ENCODE data around the gene KCNJ15.

KCNJ15 gene

GRCh38 chr21:38256599-38257302, at the start of gene KCNJ15:
Gene KCNJ15 (plus strand): TSS chr21:38256991. CDS start chr21:38299262, 42,271 bp downstream.
- TF ChIP-seq ZNF565 (CRISPR knock-in tag; conservative IDR thresholded peaks at IDR 0.05; ENCODE audit: low read depth) (no peak), POU6F1 (CRISPR knock-in tag; IDR thresholded peaks at IDR 0.05; ENCODE audit: borderline replicate concordance, low read depth) (no peak), OSR1 (CRISPR knock-in tag; IDR thresholded peaks at IDR 0.05) (no peak), PATZ1 (CRISPR knock-in tag; IDR thresholded peaks at IDR 0.05; ENCODE audit: borderline replicate concordance) (no peak), ZC3H10 (CRISPR knock-in tag; IDR thresholded peaks at IDR 0.05) (no peak), CSDC2 (CRISPR knock-in tag; IDR thresholded peaks at IDR 0.05) (no peak), TCF4 (CRISPR knock-in tag; IDR thresholded peaks at IDR 0.05; ENCODE audit: borderline replicate concordance) (no peak), ZNF8 (CRISPR knock-in tag; IDR thresholded peaks at IDR 0.05) (no peak), BACH2 (CRISPR knock-in tag; IDR thresholded peaks at IDR 0.05; ENCODE audit: borderline replicate concordance) (no peak)
- ATAC-seq: no peak

- TF ChIP-seq RARB (CRISPR knock-in tag; IDR thresholded peaks at IDR 0.05) (no peak), ZFP3 (CRISPR knock-in tag; IDR thresholded peaks at IDR 0.05) (no peak)
- ATAC-seq: no peak
Observed at GRCh38 chr21:38208118-38208517, 48.7 kb upstream of the KCNJ15 start.

GRCh38 chr21:38211321-38211720, 45.5 kb upstream of the KCNJ15 start:
- TF ChIP-seq ESRRG (CRISPR knock-in tag; IDR thresholded peaks at IDR 0.05) (no peak), POU6F1 (CRISPR knock-in tag; IDR thresholded peaks at IDR 0.05; ENCODE audit: borderline replicate concordance, low read depth) (no peak), ZNF8 (CRISPR knock-in tag; IDR thresholded peaks at IDR 0.05) (no peak), TCF4 (CRISPR knock-in tag; IDR thresholded peaks at IDR 0.05; ENCODE audit: borderline replicate concordance) (no peak), SNAI2 (CRISPR knock-in tag; IDR thresholded peaks at IDR 0.05) (no peak), ZFP30 (CRISPR knock-in tag; IDR thresholded peaks at IDR 0.05) (no peak), CREB5 (CRISPR knock-in tag; IDR thresholded peaks at IDR 0.05; ENCODE audit: low read depth) (no peak), TSHZ2 (CRISPR knock-in tag; IDR thresholded peaks at IDR 0.05) (no peak), ARNTL (CRISPR knock-in tag; IDR thresholded peaks at IDR 0.05; ENCODE audit: borderline replicate concordance, low read depth) (no peak), OSR1 (CRISPR knock-in tag; IDR thresholded peaks at IDR 0.05) (no peak), BACH2 (CRISPR knock-in tag; IDR thresholded peaks at IDR 0.05; ENCODE audit: borderline replicate concordance) (no peak)
- no peak for ATAC-seq

GRCh38 chr21:38212706-38213105, 44.1 kb upstream of the KCNJ15 start:
- ATAC-seq: no peak
- TF ChIP-seq ESRRG (CRISPR knock-in tag; IDR thresholded peaks at IDR 0.05): no peak
- no peak for TF ChIP-seq SNAI2 (CRISPR knock-in tag; IDR thresholded peaks at IDR 0.05)
- TF ChIP-seq TCF4 (CRISPR knock-in tag; IDR thresholded peaks at IDR 0.05; ENCODE audit: borderline replicate concordance): no peak
- no peak for TF ChIP-seq ZFP30 (CRISPR knock-in tag; IDR thresholded peaks at IDR 0.05)
- no peak for TF ChIP-seq ZC3H10 (CRISPR knock-in tag; IDR thresholded peaks at IDR 0.05)

Data from SK-N-SH treated with all-trans-retinoic acid at 6 μM for 48 hours (cell line).